Posterior vena cava (tissue), 2 donors: ENCODE results near the gene MYL11. TPM values are rescaled to one million over a fixed set of nuclear protein-coding genes. Genes with fewer than 3 reads are reported as not detected.
A peak's percentile ranks its signal among the peaks of the same experiment; 100 is the strongest.
"Not testable (repeated sequence)": the region's sequence is repeated elsewhere in the genome, so short reads cannot be mapped to it uniquely, and the experiment has no call there.

Experiments
- DNase-seq: peaks from one replicate; pipeline ENCODE4 v3.0.0-alpha.2; 2020; ENCODE audit warnings: low spot score
- intact Hi-C, 2 donors: fragments of 100-400 bp; cut with DNase I; formaldehyde crosslinking; loops; one replicate each; pipeline versions ENCODE4 v1.14.1 to v1.14.2; 2022 to 2023
- long read RNA-seq, 2 donors: library from polyadenylated mRNA; unstranded; transcript quantifications; one replicate each; pipeline ENCODE4 v2.0.0, GENCODE V29; 2020 to 2021
- total RNA-seq, 2 donors: library from RNA; stranded (reverse); fragmentation: NEBNext Ultra II Directional; extraction: Animal tissue kit (Norgen Biotek cat#: 25700); gene quantifications; one replicate each; pipeline ENCODE4 v1.2.1, GENCODE V29; 2021
- donor health status: DM: yes; HTN: yes; CAD: no.
- donor health status: DM: yes; HTN: yes; CAD: no.

The MYL11 gene
- total RNA-seq = not detected
- long read RNA-seq, donor 1 = 0 reads
- long read RNA-seq, donor 2 = 0 reads

DNA sequence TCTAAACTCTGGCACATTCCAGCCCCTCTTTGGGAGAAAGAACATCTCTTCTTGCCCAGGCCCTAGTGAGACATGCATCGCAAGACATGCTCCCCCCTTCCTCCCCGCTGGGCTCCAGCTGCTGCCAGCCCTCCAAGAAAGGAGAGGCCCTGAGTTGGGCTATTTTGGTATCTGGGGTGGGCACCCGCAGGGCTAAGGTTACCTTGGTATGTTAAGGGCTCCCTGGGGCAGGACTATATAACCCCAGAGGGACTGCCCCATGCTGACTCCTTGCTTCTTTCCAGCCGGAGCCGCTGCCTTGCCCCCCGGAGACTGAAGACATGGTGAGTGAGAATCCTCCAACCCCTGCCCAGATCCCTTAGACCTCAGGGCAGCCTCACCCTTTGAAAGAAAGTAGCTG, at the start of gene MYL11:
MYL11 (plus strand) TSS at position 265 of the 400 bp plus-strand sequence; CDS start at position 321, 56 bp downstream.
- DNase-seq = no peak

DNA sequence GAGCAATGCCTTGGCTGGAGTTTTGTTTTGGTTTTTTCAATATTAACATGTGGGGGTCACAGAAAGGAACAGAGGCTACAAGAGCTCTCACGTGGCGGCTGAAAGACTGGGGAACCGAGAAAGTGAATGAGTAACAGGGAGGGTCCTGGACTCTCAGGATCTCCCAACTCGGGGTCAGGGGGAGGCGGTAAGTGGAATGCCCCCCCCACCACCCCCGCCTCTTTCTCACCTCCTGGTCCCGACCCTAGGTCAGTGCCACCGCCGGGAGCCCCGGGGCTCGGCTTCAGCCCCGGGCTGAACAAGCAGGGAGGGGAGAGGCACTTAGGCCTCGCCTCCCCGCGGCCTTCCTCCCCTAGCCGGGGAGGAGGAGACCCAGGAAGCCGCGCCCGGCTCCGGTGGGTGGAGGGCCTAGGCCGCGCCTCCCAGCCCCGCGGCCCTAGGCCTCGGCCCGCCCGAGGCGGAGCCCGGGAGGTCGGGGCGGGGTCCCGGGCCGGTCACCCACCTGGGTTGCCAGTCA, 40.1 kb upstream of the MYL11 start:
- peak; percentile 94 for DNase-seq
- intact Hi-C loops = not testable (repeated sequence)

More for the DNA sequence above, at the start of gene MYL11:
- intact Hi-C loops = no loop called here

GRCh38 chr16:30335028-30335597, 39.5 kb upstream of the MYL11 start:
- intact Hi-C loops = not testable (repeated sequence)
- DNase-seq = peak; percentile 95

DNA sequence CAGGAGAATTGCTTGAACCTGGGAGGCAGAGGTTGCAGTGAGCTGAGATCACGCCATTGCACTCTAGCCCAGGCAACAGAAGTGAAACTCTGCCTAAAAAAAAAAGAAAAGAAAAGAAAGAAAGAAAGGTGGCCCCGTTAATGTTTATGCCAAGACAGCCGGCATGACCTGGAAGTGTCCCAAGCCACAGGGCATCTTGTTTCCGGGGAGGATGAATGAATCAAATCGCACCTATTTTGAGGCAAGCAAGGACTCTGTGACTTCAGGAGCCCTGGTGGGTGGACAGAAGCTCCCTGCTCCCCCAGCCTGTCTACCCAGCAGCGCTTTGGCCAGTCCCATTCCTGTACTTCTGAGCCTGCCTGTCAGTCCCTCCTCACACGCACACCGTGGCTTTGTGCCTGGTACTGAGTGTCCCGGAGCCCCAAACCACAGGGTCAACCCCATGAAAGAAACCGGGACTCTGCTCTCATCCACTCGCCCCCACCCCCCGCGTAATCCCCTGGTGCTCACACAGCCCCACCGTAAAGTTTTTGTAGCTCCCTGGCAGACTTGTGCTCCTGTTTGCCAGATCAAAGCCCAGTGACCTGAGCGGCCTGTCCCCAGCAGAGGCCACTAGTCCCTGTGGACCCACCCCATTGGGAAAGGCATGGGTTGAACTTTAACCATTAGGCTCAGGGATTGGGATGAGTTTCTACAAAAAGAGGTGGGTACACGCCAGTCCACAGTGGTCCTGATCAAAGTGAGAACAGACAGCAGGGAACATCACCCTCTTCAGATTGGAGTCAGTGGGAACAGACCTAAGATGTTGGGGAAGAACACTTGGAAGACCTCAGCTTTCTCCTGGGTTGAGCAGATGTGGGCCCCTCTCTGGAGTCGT, 38.8 kb upstream of the MYL11 start:
- DNase-seq = peak; percentile 46
- intact Hi-C loops = no loop called here

- intact Hi-C loops = not testable (repeated sequence)
- peak; percentile 20 for DNase-seq
These were observed 36.6 kb upstream of the MYL11 start for GRCh38 chr16:30337964-30338357.

GRCh38 chr16:30338715-30339114, 35.9 kb upstream of the MYL11 start:
- intact Hi-C loops, DNase-seq: not testable (repeated sequence)

DNA sequence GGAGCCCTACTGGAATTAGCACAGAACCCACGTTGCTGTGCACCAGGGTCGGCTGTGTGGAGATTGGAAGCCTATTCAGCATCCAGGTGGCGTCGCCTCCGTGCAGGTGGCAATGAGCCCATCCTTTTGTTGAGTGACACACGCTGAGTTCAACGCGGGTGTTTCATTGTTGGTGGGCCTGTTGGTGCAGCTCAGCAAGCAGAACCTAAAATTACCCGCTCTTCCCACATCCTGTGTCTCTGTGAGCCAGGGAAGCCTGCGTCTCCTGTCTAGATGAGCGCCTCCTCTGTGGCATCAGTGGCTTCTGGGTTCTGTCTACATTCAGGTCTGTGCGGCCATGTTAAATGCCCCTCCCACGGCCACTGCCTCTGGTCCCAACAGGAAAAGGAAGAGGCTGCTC, 34.0 kb upstream of the MYL11 start:
- DNase-seq = peak; percentile 29
- intact Hi-C loops = no loop called here

- DNase-seq, intact Hi-C loops: not testable (repeated sequence)
These were observed 32.6 kb upstream of the MYL11 start for GRCh38 chr16:30341971-30342370.

DNA sequence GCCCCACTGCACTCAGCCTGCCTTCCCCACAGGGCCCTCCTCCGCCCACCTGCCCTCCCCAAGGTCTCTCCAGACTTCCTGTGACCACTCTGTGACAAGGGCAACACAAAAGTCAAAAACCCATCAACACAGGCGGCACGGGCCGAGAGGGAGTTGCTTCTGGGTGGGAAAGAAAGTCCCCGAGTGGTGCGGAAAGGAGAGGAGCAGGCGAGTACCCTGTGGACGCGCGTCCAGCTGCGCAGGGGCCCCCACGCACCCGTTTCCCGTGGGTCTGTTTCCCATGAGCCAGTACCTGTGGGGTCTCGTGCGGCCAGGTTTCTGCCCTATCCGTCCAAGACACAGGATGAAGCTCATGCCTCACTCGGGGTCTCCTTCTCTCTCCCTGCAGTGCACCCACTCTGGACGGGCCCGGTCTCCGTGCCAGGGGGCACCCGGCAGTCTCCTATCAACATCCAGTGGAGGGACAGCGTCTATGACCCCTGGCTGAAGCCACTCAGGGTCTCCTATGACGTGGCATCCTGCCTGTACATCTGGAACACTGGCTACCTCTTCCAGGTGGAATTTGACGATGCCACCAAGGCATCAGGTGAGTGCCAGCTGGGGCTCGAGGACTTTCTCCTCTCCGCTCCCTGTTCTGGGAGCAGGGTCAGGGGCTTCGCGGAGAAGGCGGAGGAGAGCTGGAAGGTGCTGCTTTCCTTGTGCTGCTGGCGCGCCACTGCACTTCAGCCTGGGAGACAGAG, 31.7 kb upstream of the MYL11 start:
- intact Hi-C loops = no loop called here
- peak; percentile 49 for DNase-seq

DNA sequence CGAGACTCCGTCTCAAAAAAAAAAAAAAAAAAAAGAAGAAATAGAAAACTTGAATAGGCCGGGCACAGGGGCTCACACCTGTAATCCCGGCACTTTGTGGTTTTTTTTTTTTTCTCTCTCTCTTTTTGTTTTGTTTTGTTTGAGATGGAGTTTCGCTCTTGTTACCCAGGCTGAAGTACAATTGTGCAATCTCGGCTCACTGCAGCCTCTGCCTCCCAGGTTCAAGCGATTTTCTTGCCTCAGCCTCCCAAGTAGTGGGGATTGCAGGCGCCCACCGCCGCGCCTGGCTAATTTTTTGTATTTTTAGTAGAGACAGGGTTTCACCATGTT, 31.1 kb upstream of the MYL11 start:
- intact Hi-C loops, DNase-seq: not testable (repeated sequence)

DNA sequence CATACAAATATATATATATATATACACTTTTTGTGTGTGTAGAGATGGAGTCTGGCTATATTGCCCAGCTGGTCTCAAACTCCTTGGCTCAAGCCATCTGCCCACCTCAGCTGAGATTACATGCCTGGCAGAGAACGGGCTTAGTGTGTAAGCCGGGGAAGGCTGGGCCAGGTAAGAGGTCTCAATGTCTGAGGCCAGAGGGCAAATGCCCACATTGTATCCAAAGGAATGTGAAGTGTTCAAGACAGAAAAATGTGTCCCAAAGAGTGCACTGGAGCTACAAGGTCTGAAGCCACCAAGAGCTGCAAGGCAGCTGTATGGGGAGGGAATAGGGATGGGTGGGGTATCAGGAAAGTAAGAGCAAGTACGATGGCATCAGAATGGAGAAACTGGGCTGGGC, 28.3 kb upstream of the MYL11 start:
- intact Hi-C loops = no loop called here

DNA sequence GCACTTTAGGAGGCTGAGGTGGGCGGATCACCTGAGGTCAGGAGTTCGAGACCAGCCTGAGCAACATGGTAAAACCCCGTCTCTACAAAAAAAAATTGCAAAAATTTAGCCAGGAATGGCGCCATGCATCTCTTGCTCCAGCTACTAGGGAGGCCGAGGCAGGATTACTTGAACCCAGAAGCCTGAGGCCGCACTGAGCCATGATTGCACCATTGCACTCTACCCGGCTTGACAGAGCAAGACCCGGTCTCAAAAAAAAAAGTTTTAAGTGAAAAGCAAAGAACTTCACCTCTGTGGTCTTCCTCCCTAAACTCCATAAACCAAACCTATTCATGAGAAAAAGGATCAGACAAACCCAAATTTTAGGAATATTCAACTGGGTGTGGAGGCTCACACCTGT, 26.5 kb upstream of the MYL11 start:
- intact Hi-C loops = no loop called here

More for the DNA sequence above, 28.3 kb upstream of the MYL11 start:
- DNase-seq = no peak

GRCh38 chr16:30348929-30349328, 25.7 kb upstream of the MYL11 start:
- DNase-seq = no peak
- intact Hi-C loops = no loop called here

More for the DNA sequence above, 26.5 kb upstream of the MYL11 start:
- peak; percentile 29 for DNase-seq

- intact Hi-C loops = no loop called here
- DNase-seq = no peak
These were observed 24.9 kb upstream of the MYL11 start for GRCh38 chr16:30349675-30350074.

DNA sequence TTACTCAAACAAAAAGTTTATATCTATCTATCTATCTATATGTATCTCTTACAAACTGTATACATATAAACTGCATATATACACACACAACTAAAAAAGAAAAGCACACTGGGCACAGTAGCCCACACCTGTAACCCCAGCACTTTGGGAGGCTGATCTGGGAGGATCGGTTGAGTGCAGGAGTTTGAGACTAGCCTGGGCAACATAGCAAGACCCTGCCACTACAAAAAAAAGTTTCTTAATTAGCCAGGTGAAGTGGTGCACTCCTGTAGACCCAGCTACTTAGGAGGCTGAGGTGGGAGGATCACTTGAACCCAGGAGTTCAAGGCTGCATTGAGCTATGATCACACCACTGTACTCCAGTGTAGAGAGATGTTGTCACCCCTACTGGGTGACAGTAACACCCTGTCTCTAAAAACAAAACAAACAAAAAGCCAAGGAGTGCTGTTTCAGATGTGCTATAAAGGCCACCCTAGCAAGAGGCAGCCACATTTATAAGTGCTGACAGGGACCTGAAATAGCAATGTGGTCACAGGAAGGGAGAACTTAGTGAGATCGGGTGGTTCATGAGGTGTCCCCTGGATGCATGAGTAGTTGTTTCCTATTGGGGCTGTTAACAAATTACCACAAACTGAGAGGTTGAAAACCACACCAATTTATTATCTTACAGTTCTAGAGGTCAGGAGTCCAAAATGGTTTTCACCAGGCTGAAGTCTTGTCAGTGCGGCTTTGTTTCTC, 24.3 kb upstream of the MYL11 start:
- intact Hi-C loops = no loop called here
- DNase-seq = peak; percentile 4

DNA sequence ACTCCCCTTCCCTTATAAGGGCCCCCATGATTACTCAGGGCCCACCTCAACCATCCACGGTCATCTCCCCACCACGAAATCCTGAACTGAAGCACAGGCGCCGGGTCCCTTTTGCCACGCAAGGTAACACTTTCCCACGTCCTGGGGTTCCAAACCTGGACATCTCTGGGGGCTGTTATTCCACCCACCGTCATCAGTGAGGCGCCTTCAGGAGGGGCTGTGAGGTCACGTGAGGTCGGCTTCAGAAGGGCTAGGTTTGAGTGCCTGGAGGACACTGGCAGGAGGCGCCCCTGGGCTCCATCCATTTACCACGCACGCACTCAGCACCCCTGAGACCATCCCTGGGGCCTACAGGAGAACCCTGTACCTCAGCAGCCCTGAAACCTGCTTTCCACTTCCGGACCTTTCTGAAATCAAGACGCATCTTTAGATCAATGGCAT, 23.6 kb upstream of the MYL11 start:
- no peak for DNase-seq
- intact Hi-C loops = no loop called here

DNA sequence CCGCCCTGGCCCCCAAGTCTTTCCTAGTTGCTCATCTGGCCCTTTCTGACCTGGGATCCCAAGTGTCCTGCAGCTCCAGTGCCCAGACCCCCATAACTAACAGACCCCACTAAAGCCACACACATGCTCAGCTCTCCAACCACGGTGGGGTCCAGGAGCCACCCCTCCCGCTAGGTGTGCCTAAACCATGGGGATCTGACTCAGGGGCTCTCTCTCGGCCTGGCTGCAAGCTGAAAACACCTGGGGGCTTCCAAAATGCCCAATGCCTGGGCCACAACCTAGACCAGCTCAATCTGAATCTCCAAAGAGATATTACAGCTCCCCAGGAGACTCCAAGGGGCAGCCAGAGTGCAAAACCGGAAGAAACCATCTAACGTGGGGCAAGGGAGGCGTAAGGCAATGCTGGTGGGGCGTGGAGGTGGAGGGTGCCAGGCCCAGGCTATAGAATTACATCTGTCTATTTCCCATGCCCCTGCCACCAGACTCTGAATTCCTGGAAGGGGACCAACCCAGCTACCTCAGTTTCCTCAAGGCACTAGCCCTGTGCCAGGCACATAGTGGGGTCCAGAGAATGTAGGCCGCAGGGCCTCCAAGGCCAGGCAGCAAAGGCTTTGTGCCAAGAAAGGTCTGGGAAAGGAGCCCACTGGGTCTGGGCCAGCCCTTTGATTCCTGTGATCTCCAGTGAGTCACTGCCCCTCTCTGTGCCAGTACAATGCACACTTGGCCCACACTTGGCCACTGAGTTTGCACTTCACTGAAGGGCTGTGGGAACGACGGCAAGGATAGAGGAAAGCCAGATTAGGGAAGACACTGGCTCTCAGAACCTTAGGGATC, 22.8 kb upstream of the MYL11 start:
- peak; percentile 94 for DNase-seq
- intact Hi-C loops = no loop called here
